GM12892 (cell line): ENCODE data around the gene CA6.
A peak's percentile ranks its signal among the peaks of the same experiment; 100 is the strongest.
"Not testable (repeated sequence)": the region's sequence is repeated elsewhere in the genome, so short reads cannot be mapped to it uniquely, and the experiment has no call there.

Experiments
- DNase-seq: peaks from one replicate; pipeline ENCODE4 v3.0.0; 2011; ENCODE audit not compliant: insufficient read length
- FAIRE-seq: peaks from 2 replicates; lab custom pipeline; 2011; peaks lifted over from hg19 to GRCh38; lab: Jason Lieb, UNC
- POLR2A ChIP-seq: IDR thresholded peaks from 2 replicates; pipeline ENCODE4 v1.6.1; 2011; ENCODE audit warnings: low read depth, low read length, control low read depth
- POLR2AphosphoS5 ChIP-seq: IDR thresholded peaks from 2 replicates; pipeline ENCODE4 v1.6.1; 2011; ENCODE audit warnings: low read depth, low read length, control low read depth
- TAF1 ChIP-seq: IDR thresholded peaks from 2 replicates; pipeline ENCODE4 v1.6.1; 2011; ENCODE audit warnings: low read depth, mild to moderate bottlenecking, control low read depth, low read length, borderline replicate concordance

The CA6 gene

DNA sequence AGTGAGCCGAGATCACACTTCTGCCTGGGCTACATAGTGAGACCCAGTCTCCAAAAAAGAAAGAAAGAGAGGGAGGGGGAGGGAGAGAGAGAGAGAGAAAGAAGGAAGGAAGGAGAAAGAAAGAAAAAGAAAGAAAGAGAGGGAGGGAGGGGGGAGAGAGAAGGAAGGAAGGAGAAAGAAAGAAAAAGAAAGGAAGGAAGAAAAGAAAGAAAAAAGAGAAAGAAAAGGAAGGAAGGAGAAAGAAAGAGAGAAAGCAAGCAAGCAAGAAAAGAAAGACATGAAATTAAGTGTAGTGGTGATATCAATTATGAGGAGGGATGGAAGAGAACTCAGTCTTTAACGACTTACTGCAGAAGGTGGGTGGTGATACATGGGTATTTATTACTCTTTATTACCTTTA lies 38.5 kb downstream of the CA6 start:
- TF ChIP-seq TAF1 (no peak), POLR2AphosphoS5 (no peak), POLR2A (no peak)
- FAIRE-seq (no peak), DNase-seq (no peak)

DNA sequence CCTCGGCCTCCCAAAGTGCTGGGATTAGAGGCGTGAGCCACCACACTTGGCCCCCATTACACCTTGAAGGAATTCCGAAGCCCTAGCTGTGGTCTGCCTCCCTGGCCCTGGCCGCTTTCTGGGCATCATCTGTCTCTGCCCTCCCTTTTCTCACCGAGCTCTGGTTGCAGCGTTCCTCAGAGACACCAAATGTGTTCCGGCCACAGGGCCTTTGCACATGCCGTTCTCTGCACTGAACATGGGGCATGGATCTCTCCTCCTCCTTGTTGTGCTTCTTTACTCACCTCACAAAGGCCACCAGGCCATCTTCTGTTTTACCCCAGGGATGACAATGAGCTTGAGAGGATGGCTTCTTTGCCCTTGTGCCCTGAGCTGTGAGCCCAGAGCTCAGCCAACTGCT lies 39.3 kb downstream of the CA6 start:
- FAIRE-seq (no peak), DNase-seq (no peak)
- TF ChIP-seq POLR2AphosphoS5 (no peak), TAF1 (no peak), POLR2A (no peak)

DNA sequence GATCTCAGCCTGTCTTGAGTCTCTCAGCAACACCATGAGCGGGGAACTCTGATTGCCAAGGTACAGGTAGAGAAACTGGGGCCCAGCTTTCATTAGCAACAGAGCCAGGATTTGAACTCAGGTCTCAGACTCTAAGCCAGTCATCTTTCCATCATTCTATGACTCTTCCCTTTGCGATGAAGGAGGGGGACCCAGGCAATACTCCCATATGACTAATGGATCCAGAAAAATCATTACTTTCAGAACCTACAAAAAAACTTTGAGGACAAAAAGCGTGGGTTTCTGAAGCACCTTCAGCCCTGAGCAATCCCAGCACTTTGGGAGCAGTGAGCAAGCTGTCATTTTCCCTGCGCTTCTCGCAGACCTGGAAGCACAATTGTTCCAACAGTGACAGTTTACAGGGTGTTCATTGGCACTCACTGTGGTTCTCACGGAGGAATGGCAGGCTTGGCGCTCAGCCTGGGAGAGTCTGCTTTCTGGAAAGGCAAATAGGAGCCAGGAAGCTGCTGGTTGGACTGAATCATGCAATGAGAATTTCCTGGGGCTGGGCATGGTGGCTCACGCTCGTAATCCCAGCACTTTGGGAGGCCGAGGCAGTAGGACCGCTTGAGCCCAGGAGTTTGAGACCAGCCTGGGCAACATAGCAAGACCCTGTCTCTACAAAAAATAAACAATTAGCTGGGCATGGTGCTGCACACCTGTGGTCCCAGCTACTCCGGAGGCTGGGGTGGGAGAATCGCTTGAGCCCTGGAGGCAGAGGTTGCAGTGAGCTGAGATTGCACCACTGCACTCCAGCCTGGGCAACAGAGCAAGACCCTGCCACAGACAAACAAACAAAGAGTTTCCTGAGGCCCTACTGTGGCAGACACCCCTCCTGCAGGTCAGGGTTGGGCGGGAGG lies 40.5 kb downstream of the CA6 start:
- DNase-seq (no peak), FAIRE-seq (no peak)
- no peak for TF ChIP-seq POLR2A
- no peak for TF ChIP-seq POLR2AphosphoS5
- no peak for TF ChIP-seq TAF1

DNA sequence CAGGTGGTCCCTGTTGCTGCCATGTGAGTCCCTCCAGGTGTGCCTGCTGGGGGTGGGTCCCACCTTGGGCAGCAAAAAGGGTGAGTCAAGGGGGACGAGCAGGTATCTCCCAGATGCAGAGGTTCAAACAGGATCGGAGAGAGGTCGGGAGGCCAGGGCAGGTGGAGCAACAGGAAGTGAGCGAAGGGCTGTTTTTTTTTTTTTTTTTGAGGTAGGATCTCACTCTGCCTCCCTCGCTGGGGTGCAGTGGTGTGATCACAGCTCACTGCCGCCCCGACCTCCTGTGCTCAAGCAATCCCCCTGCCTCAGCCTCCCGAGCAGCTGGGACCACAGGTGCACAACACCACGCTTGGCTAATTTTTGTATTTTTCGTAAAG lies 41.1 kb downstream of the CA6 start:
- DNase-seq (no peak), FAIRE-seq (peak; percentile 36)
- TF ChIP-seq POLR2AphosphoS5, result no peak
- no peak for TF ChIP-seq TAF1
- TF ChIP-seq POLR2A, result no peak

DNA sequence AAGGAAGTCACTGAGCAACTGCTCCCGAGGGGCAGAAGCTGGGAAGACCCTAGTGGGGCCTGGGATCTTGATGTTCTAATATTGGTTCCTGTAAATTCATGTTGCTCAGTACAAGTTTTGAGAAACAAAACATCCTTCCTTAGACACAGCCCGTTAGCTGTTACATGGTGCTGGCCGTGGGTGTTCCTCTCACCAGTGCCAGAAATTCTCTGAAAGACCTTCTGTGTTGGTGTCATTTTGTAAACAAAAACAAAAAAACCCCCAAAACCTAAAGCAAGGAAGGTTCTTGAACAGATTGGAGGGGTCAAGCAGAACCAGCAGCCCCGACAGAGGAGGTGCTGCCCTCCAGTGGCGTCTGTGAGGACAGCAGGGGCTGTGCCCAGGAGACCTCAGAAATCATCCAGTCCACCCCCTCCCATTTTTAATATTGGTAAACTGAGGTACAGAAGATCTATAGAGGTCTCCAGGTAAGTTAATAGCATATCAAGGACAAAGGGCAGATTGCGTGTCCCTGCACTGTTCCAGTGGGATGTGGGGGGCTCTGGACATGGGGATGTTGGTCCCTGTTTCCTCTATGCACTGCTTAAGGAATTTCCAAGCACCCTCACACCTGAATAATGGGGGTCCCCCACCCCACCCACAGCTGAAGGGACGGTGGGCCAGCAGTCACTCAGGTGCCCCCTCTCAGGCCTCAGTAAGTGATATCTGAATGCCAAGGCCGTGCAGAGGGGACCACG lies 42.4 kb downstream of the CA6 start:
- DNase-seq, result peak; percentile 69
- no peak for TF ChIP-seq TAF1
- no peak for TF ChIP-seq POLR2A
- no peak for TF ChIP-seq POLR2AphosphoS5
- FAIRE-seq, result peak; percentile 92

DNA sequence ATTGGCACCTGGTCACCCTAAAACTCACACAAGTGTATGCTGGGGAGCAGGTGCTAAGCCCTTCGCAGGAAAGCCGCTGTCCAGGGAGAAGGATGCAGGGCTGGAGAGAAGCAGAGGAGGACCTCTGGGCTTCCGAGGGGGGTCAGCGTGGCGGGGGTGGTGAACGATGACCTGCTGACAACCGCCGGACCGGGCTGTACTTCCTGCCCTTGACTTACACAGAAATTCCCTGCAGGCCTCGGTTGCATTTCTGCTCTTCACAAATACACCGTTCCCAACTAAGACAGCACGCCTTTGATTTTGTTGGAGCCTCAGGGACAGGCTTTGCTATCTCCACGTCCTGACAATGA lies 42.9 kb downstream of the CA6 start:
- DNase-seq, result no peak
- FAIRE-seq, result no peak
- TF ChIP-seq TAF1 (no peak), POLR2A (no peak), POLR2AphosphoS5 (no peak)

DNA sequence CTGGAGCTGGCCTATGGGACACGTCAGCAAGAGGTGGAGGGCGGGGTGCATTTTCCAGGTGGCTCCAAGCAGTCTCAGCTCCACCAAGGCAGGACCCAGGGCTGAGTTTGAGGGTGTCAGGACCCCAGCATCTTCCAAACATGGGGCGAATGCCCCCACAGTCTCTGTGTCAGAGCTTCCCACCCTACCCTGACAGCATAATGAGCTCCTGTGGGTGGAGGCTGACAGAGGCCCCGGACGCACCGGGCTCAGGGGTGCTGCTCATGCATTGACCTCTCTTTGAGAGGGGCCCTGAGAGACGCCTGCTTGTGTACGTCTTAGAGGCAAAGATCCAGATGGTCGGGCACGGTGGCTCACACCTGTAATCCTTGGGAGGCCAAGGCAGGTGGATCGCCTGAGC lies 43.4 kb downstream of the CA6 start:
- FAIRE-seq (no peak), DNase-seq (no peak)
- no peak for TF ChIP-seq POLR2AphosphoS5
- no peak for TF ChIP-seq POLR2A
- no peak for TF ChIP-seq TAF1

DNA sequence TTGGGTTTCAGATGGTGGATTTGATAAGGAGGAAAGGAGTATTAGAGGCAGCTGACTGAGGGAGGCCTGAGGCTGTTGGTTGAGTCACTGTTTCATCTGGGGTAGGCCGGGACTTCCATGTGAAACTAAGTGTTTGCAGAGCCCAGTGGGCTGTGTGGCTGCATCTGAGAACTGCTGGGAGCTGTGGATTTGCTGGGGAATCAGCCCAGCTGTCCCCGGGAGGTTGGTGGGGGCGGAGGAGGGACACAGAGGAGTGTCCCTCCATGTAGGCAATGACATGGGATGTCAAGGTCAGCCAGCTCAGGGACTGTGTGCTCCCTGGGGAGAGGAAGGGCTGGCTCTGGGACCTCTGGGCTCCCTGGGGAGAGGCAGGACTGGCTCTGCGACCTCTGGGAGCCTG lies 44.2 kb downstream of the CA6 start:
- DNase-seq, result no peak
- FAIRE-seq, result no peak
- TF ChIP-seq POLR2A, result no peak
- TF ChIP-seq POLR2AphosphoS5, result no peak
- no peak for TF ChIP-seq TAF1

DNA sequence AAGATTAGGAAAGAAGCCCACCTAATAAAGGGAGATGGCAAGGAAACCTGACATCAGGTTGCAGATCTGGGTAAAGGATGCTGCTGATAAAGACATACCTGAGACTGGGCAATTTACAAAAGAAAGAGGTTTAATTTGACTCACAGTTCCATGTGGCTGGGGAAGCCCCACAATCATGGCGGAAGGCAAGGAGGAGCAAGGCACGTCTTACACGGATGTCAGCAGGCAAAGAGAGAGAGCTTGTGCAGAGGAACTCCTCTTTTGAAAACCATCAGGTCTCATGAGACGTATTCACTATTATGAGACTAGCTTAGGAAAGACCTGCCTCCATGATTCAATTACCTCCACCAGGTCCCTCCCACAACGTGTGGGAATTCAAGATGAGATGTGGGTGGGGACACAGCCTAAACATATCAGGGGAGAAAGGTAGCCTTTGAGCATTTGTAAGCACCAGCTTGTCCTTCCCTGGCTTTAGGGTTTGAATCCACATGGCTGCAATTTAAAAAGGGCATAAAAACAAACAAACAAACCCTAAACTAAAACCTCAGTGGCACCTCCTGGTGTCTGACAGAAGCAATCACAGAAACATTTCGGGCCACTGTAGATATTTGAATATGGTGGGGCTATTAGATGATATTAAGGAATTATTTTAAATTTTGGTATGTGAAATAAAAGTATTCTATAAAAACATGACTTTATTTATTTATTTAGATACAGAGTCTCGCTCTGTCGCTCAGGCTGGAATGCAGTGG lies 47.4 kb downstream of the CA6 start:
- DNase-seq (no peak), FAIRE-seq (no peak)
- TF ChIP-seq POLR2AphosphoS5 (no peak), TAF1 (no peak), POLR2A (no peak)

DNA sequence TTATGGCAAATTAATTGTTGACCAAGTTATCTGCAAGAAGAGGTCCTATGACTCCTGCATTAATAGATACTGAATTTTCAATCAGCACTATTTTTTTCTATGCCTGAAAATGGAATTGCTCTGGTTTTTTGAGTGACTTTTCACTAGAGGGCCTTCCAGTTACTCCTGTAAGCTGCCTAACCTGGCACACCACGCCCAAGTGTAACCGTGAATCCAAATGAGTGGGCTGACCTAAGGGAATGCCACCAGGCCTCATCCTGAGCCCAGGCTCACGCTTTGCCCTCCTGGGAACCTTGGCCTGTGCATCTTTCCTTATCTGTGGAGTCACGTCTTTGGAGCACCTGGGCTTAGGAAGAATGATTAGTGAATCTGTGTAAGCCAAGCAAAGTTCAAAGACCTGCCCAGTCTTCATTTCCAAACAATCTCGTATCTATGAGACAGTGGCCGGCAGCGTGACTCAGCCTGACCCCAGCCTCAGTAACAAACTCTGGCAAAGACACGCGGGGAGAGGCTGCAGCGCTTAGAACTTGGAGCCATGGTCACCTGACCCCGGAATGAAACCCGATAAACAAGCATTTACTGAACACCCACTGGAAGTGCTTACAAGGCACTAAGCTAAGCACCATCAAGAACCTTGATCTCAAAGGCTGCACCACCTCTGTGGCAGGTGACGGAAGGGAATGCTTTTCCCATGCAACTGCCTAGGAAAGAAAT lies 48.5 kb downstream of the CA6 start:
- DNase-seq, result not testable (repeated sequence)
- FAIRE-seq, result peak; percentile 75

DNA sequence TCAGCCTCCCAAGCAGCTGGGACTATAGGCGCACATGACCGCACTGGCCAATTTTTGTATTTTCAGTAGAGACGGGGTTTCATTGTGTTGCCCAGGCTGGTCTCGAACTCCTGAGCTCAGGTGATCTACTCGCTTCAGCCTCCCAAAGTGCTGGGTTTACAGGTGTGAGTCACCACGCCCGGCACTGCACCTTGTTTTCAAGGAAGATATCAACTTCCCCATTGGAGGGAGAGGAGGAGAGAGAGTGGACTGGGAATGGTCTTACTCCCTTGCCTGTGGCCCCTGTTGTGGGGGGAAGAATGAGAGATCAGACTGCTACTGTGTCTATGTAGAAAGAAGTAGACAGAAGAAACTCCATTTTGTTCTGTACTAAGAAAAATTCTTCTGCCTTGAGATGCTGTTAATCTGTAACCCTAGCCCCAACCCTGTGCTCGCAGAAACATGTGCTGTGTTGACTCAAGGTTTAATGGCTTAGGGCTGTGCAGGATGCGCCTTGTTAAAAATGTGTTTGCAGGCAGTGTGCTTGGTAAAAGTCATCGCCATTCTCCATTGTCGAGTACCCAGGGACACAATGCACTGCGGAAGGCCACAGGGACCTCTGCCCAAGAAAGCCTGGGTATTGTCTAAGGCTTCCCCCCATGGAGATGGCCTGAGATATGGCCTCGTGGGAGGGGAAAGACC lies 56.0 kb downstream of the CA6 start:
- not testable (repeated sequence) for DNase-seq, FAIRE-seq

DNA sequence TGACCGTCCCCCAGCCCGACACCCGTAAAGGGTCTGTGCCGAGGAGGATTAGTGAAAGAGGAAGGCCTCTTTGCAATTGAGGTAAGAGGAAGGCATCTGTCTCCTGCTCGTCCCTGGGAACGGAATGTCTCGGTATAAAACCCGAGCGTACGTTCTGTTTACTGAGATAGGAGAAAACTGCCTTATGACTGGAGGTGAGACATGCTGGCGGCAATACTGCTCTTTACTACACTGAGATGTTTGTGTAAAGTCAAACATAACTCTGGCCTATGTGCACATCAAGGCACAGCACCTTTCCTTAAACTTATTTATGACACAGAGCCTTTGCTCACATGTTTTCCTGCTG lies 56.5 kb downstream of the CA6 start:
- not testable (repeated sequence) for DNase-seq, FAIRE-seq
